Mammary epithelial cell (primary cell): ENCODE data around the gene BICRAL.

Source experiments
- CTCF ChIP-seq, 2 donors: IDR thresholded peaks in 1 of 2; conservative IDR thresholded peaks in 1 of 2; 2 replicates each; pipeline ENCODE4 v1.5.1; 2011 to 2012; ENCODE audit warnings: inconsistent platforms in 2 of 2, low read length in 2 of 2, mild to moderate bottlenecking in 2 of 2, control low read depth in 1 of 2, low read depth in 1 of 2; ENCODE audit not compliant: insufficient read depth in 1 of 2; ENCODE audit errors: extremely low read depth in 1 of 2
- EZH2 ChIP-seq: IDR thresholded peaks from 2 replicates; pipeline ENCODE4 v1.6.1; 2012; ENCODE audit warnings: low read length, inconsistent platforms, borderline replicate concordance

GRCh38 chr6:42777126-42777822 lies 4.6 kb upstream of the BICRAL start:
- TF ChIP-seq CTCF (conservative IDR thresholded peaks at IDR 0.05 in 1 of 2, IDR thresholded peaks at IDR 0.05 in 1 of 2; ENCODE audit: extremely low read depth in 1 of 2, insufficient read depth in 1 of 2, low read depth in 1 of 2, low read length in 2 of 2) (no peak), EZH2 (no peak)
